Mesendoderm (in vitro differentiated cells): ENCODE measurements around the gene SPECC1.

ENCODE experiments used
- DNase-seq: peaks from one replicate; pipeline ENCODE4 v3.0.0; 2013
- H2AK5ac ChIP-seq: 2 replicates; pipeline ENCODE4 v1.6.1; 2013; ENCODE audit warnings: low read length, inconsistent platforms
- H2BK120ac ChIP-seq: 2 replicates; pipeline ENCODE4 v1.6.1; 2013; ENCODE audit warnings: low read depth, mild to moderate bottlenecking, low read length, moderate library complexity, mixed read lengths
- H2BK15ac ChIP-seq: replicated peaks from 2 replicates; pipeline ENCODE4 v1.6.1; 2013; ENCODE audit warnings: low read depth, mild to moderate bottlenecking, moderate library complexity
- H2BK5ac ChIP-seq: 2 replicates; pipeline ENCODE4 v1.6.1; 2013; ENCODE audit warnings: low read length, inconsistent platforms
- H3K18ac ChIP-seq: 2 replicates; pipeline ENCODE4 v1.6.1; 2013; ENCODE audit warnings: mild to moderate bottlenecking, low read length, mixed read lengths
- H3K23ac ChIP-seq: one replicate; pipeline ENCODE4 v1.6.1; 2013; ENCODE audit warnings: low read length
- H3K27ac ChIP-seq: 2 replicates; pipeline ENCODE4 v1.5.1; 2013; ENCODE audit warnings: low read depth, mild to moderate bottlenecking, inconsistent platforms, low read length, moderate library complexity
- H3K27me3 ChIP-seq: 2 replicates; pipeline ENCODE4 v1.6.1; 2013; ENCODE audit warnings: low read length, control low read depth, mild to moderate bottlenecking, inconsistent platforms; ENCODE audit not compliant: insufficient read depth, poor library complexity
- H3K36me3 ChIP-seq: 2 replicates; pipeline ENCODE4 v1.6.1; 2013; ENCODE audit warnings: low read length, inconsistent platforms; ENCODE audit not compliant: control insufficient read depth, insufficient read depth
- H3K4ac ChIP-seq: one replicate; pipeline ENCODE4 v1.6.1; 2013; ENCODE audit warnings: low read depth, mild to moderate bottlenecking, low read length, moderate library complexity
- H3K4me1 ChIP-seq: 2 replicates; pipeline ENCODE4 v1.6.1; 2013; ENCODE audit warnings: low read depth, low read length, inconsistent platforms; ENCODE audit not compliant: control insufficient read depth
- H3K4me2 ChIP-seq: 2 replicates; pipeline ENCODE4 v1.6.1; 2013; ENCODE audit warnings: low read length
- H3K4me3 ChIP-seq: 2 replicates; pipeline ENCODE4 v1.5.1; 2013; ENCODE audit warnings: mild to moderate bottlenecking, low read length
- H3K56ac ChIP-seq: one replicate; pipeline ENCODE4 v1.6.1; 2013; ENCODE audit warnings: low read length
- H3K79me1 ChIP-seq: 2 replicates; pipeline ENCODE4 v1.6.1; 2013; ENCODE audit warnings: low read length, inconsistent platforms
- H3K79me2 ChIP-seq: 2 replicates; pipeline ENCODE4 v1.6.1; 2013; ENCODE audit warnings: mild to moderate bottlenecking, low read length; ENCODE audit not compliant: control insufficient read depth, insufficient read depth
- H3K9ac ChIP-seq: 2 replicates; pipeline ENCODE4 v1.6.1; 2013; ENCODE audit warnings: low read length, inconsistent platforms
- H4K5ac ChIP-seq: one replicate; pipeline ENCODE4 v1.6.1; 2013; ENCODE audit warnings: low read length
- H4K8ac ChIP-seq: one replicate; pipeline ENCODE4 v1.6.1; 2013; ENCODE audit warnings: low read depth, mild to moderate bottlenecking, control low read depth, low read length, moderate library complexity
- WGBS: extraction: QIAGEN DNeasy Blood & Tissue Kit; methylation state at CpG from one replicate; pipeline ENCODE4 v1.1.7; 2013; ENCODE audit warnings: low lambda C conversion rate, missing lambda C conversion rate; ENCODE audit not compliant: insufficient coverage; ENCODE audit errors: extremely low coverage; 5-methylcytosine and 5-hydroxymethylcytosine counted together

Gene SPECC1

DNA sequence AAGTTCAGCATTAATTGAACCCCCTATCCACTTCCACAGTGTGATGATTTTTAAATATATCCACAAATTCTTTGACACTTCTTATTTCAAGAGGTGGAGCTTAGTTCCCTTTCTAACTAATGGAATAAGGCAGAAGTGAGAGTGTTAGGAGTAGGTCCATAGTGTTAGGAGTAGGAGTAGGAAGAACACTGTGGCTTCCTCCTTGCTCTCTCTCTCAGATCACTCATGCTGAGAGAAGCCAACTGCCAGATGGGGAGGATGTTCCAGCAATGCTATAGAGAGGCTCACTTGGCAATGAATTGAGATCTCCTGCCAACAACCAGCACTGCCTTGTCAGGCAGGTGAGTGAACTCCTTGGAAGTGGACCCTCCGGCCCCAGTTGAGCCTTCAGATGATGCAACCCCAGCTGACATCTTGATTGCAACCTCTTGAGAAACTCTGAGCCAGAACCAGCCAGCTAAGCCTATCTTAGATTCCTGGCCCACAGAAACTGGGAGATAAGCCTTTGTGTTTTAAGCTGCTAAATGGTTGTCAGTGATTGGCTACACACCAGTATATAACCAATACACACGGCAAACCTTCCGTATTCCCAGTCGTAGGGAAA lies 44.3 kb downstream of the SPECC1 start:
- Histone ChIP-seq H3K56ac (no peak overlapping the region), H3K79me2 (no peaks in the 10 kb centered on the region), H4K5ac (no peak overlapping the region), H3K4ac (no peak overlapping the region), H3K79me1 (no peaks in the 10 kb centered on the region), H3K9ac (no peak overlapping the region), H2BK120ac (no peak overlapping the region), H3K18ac (no peak overlapping the region), H2BK15ac (no peak overlapping the region), H2AK5ac (no peak overlapping the region), H3K4me1 (no peaks in the 10 kb centered on the region), H2BK5ac (no peak overlapping the region), H3K4me2 (no peak overlapping the region), H4K8ac (no peak overlapping the region), H3K27me3 (no peaks in the 10 kb centered on the region), H3K36me3 (no peaks in the 10 kb centered on the region), H3K23ac (no peak overlapping the region), H3K27ac (no peak overlapping the region), H3K4me3 (no peak overlapping the region)
- WGBS, result no CpG with 5 or more reads among the region's 4 CpGs
- peak; percentile 4 for DNase-seq

DNA sequence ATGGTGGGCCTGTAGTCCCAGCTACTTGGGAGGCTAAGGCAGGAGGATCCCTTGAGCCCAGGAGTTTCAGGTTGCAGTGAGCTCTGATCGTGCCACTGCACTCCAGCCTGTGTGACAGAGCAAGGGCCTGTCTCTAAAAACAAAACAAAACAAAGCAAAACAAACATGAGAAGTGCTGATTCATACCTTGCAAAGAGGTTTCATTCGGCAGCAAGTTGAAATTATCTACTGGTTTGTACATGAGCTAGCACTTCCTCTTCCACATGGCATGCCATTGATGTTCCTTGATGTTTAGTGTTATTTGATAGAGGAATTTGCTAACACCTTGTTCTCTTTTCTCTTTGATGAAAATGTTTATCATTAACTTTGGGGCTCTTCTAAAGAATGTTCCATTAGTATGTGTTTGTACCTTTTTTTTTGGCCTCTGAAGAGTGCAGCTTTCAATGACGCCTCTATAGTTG lies 50.6 kb downstream of the SPECC1 start:
- H4K5ac ChIP-seq, result no peak overlapping the region
- H3K56ac ChIP-seq, result no peak overlapping the region
- H3K23ac ChIP-seq, result no peak overlapping the region
- H3K4me1 ChIP-seq, result no peaks in the 10 kb centered on the region
- no peaks in the 10 kb centered on the region for H3K79me1 ChIP-seq
- no peak overlapping the region for H3K4me2 ChIP-seq
- DNase-seq, result no peak
- H2BK120ac ChIP-seq, result no peak overlapping the region
- no peaks in the 10 kb centered on the region for H3K36me3 ChIP-seq
- no peak overlapping the region for H3K4me3 ChIP-seq
- no peak overlapping the region for H3K4ac ChIP-seq
- no peak overlapping the region for H2AK5ac ChIP-seq
- H3K18ac ChIP-seq, result no peak overlapping the region
- no peak overlapping the region for H3K27ac ChIP-seq
- H2BK5ac ChIP-seq, result no peak overlapping the region
- H3K9ac ChIP-seq, result no peak overlapping the region
- no peaks in the 10 kb centered on the region for H3K79me2 ChIP-seq
- H3K27me3 ChIP-seq, result no peaks in the 10 kb centered on the region
- H4K8ac ChIP-seq, result no peak overlapping the region
- no CpG with 5 or more reads among the region's 3 CpGs for WGBS
- no peak overlapping the region for H2BK15ac ChIP-seq

DNA sequence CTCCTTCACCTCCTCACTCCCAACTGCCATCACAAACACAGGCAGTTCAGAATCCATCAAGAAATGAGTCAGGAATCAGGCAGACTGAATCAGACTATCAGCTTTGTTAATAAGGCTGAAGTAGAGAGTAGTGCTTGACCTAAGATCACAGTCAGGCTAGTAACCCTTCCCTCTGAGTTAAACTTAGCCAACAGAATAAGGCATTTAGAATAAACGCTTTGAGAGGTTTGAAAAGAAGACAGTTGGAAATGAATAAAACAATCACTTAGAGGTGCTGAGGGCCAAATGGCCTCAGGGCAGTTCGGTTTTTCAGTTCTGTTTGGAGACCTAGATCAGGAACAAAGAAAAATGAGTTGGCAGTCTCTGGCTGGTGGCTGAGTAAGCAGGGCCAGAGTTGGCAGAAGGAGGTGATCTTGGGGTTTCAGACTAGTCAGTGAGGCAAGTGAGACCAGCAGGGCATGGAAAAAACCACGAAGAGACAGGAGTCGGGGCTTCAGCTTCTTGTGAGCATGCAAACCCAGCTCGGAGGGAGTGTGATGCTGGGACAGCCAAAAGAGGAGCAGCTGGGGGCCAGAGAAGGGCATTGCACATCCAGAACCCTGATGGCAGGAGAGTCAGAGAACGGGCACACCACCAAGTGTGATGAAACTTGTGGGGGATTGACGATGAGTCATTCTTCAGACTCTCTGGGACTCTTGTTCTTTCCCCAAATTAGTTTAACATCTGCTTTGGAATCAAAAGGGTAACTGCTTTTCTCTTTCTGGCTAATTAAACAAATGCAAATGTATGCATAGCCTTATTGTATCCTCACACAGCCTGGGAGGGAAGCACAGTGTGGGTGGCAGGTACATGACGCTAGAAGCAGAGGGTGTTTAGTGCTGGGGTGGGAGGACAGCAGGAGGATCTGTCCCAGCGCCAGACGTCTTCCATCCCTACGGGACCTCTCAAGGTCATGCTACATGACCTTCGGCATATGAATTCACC lies 54.8 kb downstream of the SPECC1 start:
- H2BK5ac ChIP-seq, result no peak overlapping the region
- no peak overlapping the region for H3K4ac ChIP-seq
- no peak overlapping the region for H2AK5ac ChIP-seq
- no peak overlapping the region for H3K18ac ChIP-seq
- H3K4me1 ChIP-seq, result no peaks in the 10 kb centered on the region
- H4K8ac ChIP-seq, result no peak overlapping the region
- H3K79me1 ChIP-seq, result no peaks in the 10 kb centered on the region
- H3K4me3 ChIP-seq, result no peak overlapping the region
- no peak overlapping the region for H2BK15ac ChIP-seq
- no peak overlapping the region for H3K56ac ChIP-seq
- peak overlapping the region; percentile 19 for H4K5ac ChIP-seq
- H3K27me3 ChIP-seq, result no peaks in the 10 kb centered on the region
- H3K27ac ChIP-seq, result no peak overlapping the region
- no peak overlapping the region for H2BK120ac ChIP-seq
- no peak overlapping the region for H3K23ac ChIP-seq
- no peak overlapping the region for H3K4me2 ChIP-seq
- H3K36me3 ChIP-seq, result no peaks in the 10 kb centered on the region
- no peak overlapping the region for H3K9ac ChIP-seq
- no CpG with 5 or more reads among the region's 12 CpGs for WGBS
- no peaks in the 10 kb centered on the region for H3K79me2 ChIP-seq
- no peak for DNase-seq

GRCh38 chr17:20066253-20066652 lies 57.1 kb downstream of the SPECC1 start:
- H3K79me1 ChIP-seq, result no peaks in the 10 kb centered on the region
- no peak overlapping the region for H3K4me3 ChIP-seq
- H2BK15ac ChIP-seq, result no peak overlapping the region
- H3K4me2 ChIP-seq, result no peak overlapping the region
- H3K4ac ChIP-seq, result no peak overlapping the region
- no peaks in the 10 kb centered on the region for H3K79me2 ChIP-seq
- H3K9ac ChIP-seq, result no peak overlapping the region
- no peak overlapping the region for H3K18ac ChIP-seq
- H2AK5ac ChIP-seq, result no peak overlapping the region
- H3K23ac ChIP-seq, result no peak overlapping the region
- H4K8ac ChIP-seq, result no peak overlapping the region
- no CpG with 5 or more reads among the region's 4 CpGs for WGBS
- no peaks in the 10 kb centered on the region for H3K36me3 ChIP-seq
- no peaks in the 10 kb centered on the region for H3K27me3 ChIP-seq
- H4K5ac ChIP-seq, result no peak overlapping the region
- no peak overlapping the region for H2BK120ac ChIP-seq
- no peak overlapping the region for H3K56ac ChIP-seq
- H3K4me1 ChIP-seq, result no peaks in the 10 kb centered on the region
- no peak overlapping the region for H2BK5ac ChIP-seq
- H3K27ac ChIP-seq, result no peak overlapping the region
- DNase-seq, result no peak

GRCh38 chr17:20067711-20068110 lies 58.6 kb downstream of the SPECC1 start:
- no peaks in the 10 kb centered on the region for H3K27me3 ChIP-seq
- H4K8ac ChIP-seq, result no peak overlapping the region
- WGBS, result no CpG with 5 or more reads among the region's 4 CpGs
- H2BK15ac ChIP-seq, result no peak overlapping the region
- H3K18ac ChIP-seq, result no peak overlapping the region
- no peaks in the 10 kb centered on the region for H3K79me2 ChIP-seq
- H3K4me1 ChIP-seq, result no peaks in the 10 kb centered on the region
- no peak overlapping the region for H2BK5ac ChIP-seq
- no peak overlapping the region for H2BK120ac ChIP-seq
- H3K56ac ChIP-seq, result no peak overlapping the region
- no peaks in the 10 kb centered on the region for H3K36me3 ChIP-seq
- no peak overlapping the region for H3K9ac ChIP-seq
- no peak for DNase-seq
- no peak overlapping the region for H3K27ac ChIP-seq
- H2AK5ac ChIP-seq, result no peak overlapping the region
- H3K23ac ChIP-seq, result no peak overlapping the region
- H4K5ac ChIP-seq, result no peak overlapping the region
- H3K4me2 ChIP-seq, result no peak overlapping the region
- H3K4ac ChIP-seq, result no peak overlapping the region
- no peaks in the 10 kb centered on the region for H3K79me1 ChIP-seq
- H3K4me3 ChIP-seq, result no peak overlapping the region
